HEK293 (cell line): ENCODE data around the gene LTBP1.

ENCODE experiments used
- CTCF ChIA-PET: fragments of 350-600 bp; formaldehyde crosslinking; extraction: SDS; loops from one replicate; lab custom pipeline; 2021; ENCODE audit warnings: antibody characterized with exemption; lab: Yijun Ruan, JAX
- POLR2A ChIA-PET: fragments of 300-600 bp; formaldehyde crosslinking; extraction: SDS; loops from one replicate; lab custom pipeline; 2020; ENCODE audit warnings: antibody characterized with exemption, inconsistent platforms; lab: Yijun Ruan, JAX
- H3K27ac ChIP-seq: fragments of 200-500 bp; sonication (Bioruptor generic); 2 replicates; pipeline ENCODE4 v1.5.1; 2014; ENCODE audit warnings: low read depth, low read length, control low read depth, inconsistent platforms; ENCODE audit errors: extremely low read depth
- H3K36me3 ChIP-seq, 2 experiments: fragments of 200-500 bp in 1 of 2; sonication (Bioruptor generic) in 1 of 2; 1 replicate in 1 of 2; 2 replicates in 1 of 2; pipeline ENCODE4 v1.5.1; 2014 to 2017; ENCODE audit warnings: inconsistent platforms in 2 of 2, low read length in 2 of 2; ENCODE audit not compliant: control insufficient read depth in 2 of 2, insufficient read depth in 1 of 2
- H3K4me1 ChIP-seq: fragments of 200-500 bp; sonication (Bioruptor generic); 2 replicates; pipeline ENCODE4 v1.5.1; 2014; ENCODE audit warnings: mild to moderate bottlenecking, low read length, inconsistent platforms; ENCODE audit not compliant: control insufficient read depth, insufficient read depth
- H3K4me3 ChIP-seq: 2 replicates; pipeline ENCODE4 v1.5.1; 2011; ENCODE audit warnings: low read depth, mild to moderate bottlenecking, control low read depth, low read length, moderate library complexity
- H3K9me3 ChIP-seq: fragments of 200-500 bp; sonication (Bioruptor generic); 2 replicates; pipeline ENCODE4 v1.5.1; 2014; ENCODE audit warnings: low read depth, low read length, inconsistent platforms; ENCODE audit not compliant: control insufficient read depth, insufficient read depth
- KLF8 ChIP-seq: fragments of 450-650 bp; formaldehyde crosslinking; IDR thresholded peaks from 2 replicates; pipeline ENCODE4 v1.5.1; 2016; ENCODE audit warnings: missing biosample characterization, missing genetic modification characterization
- PRDM1 ChIP-seq: fragments of 450-650 bp; formaldehyde crosslinking; IDR thresholded peaks from 2 replicates; pipeline ENCODE4; 2016; ENCODE audit warnings: missing biosample characterization, missing genetic modification characterization
- ZBTB48 ChIP-seq: fragments of 450-650 bp; formaldehyde crosslinking; IDR thresholded peaks from 2 replicates; pipeline ENCODE4 v1.5.1; 2016; ENCODE audit warnings: missing biosample characterization, missing genetic modification characterization
- ZNF132 ChIP-seq: fragments of 450-650 bp; formaldehyde crosslinking; IDR thresholded peaks from 2 replicates; pipeline ENCODE4 v1.5.1; 2017; ENCODE audit warnings: missing biosample characterization, missing genetic modification characterization, borderline replicate concordance
- ZNF148 ChIP-seq: fragments of 450-650 bp; formaldehyde crosslinking; IDR thresholded peaks from 2 replicates; pipeline ENCODE4 v1.5.0; 2017; ENCODE audit warnings: missing biosample characterization, missing genetic modification characterization, borderline replicate concordance
- ZNF169 ChIP-seq: fragments of 450-650 bp; formaldehyde crosslinking; IDR thresholded peaks from 2 replicates; pipeline ENCODE4 v1.5.1; 2016; ENCODE audit warnings: missing biosample characterization, missing genetic modification characterization
- ZNF23 ChIP-seq: fragments of 450-650 bp; formaldehyde crosslinking; IDR thresholded peaks from 2 replicates; pipeline ENCODE4 v1.5.1; 2016; ENCODE audit warnings: missing biosample characterization, missing genetic modification characterization, borderline replicate concordance
- ZNF266 ChIP-seq: fragments of 450-650 bp; formaldehyde crosslinking; IDR thresholded peaks from 2 replicates; pipeline ENCODE4 v1.5.1; 2016; ENCODE audit warnings: missing biosample characterization, missing genetic modification characterization, low read depth
- ZNF302 ChIP-seq: fragments of 450-650 bp; formaldehyde crosslinking; IDR thresholded peaks from 2 replicates; pipeline ENCODE4 v1.5.1; 2016; ENCODE audit warnings: missing biosample characterization, missing genetic modification characterization, low read depth
- ZNF404 ChIP-seq: fragments of 450-650 bp; formaldehyde crosslinking; IDR thresholded peaks from 2 replicates; pipeline ENCODE4 v1.5.1; 2017; ENCODE audit warnings: missing biosample characterization, missing genetic modification characterization
- ZNF423 ChIP-seq: fragments of 450-650 bp; formaldehyde crosslinking; IDR thresholded peaks from 2 replicates; pipeline ENCODE4 v1.5.1; 2016; ENCODE audit warnings: missing biosample characterization, missing genetic modification characterization
- ZNF529 ChIP-seq: fragments of 450-650 bp; formaldehyde crosslinking; IDR thresholded peaks from 2 replicates; pipeline ENCODE4 v1.5.1; 2017; ENCODE audit warnings: missing genetic modification characterization, missing biosample characterization; ENCODE audit not compliant: insufficient replicate concordance
- ZNF654 ChIP-seq: fragments of 450-650 bp; formaldehyde crosslinking; IDR thresholded peaks from 2 replicates; pipeline ENCODE4 v1.5.1; 2016; ENCODE audit warnings: low read depth, missing biosample characterization, missing genetic modification characterization
- ZNF664 ChIP-seq: fragments of 450-650 bp; formaldehyde crosslinking; IDR thresholded peaks from 2 replicates; pipeline ENCODE4 v1.5.1; 2016; ENCODE audit warnings: missing biosample characterization, missing genetic modification characterization
- TF ChIP-seq, protein P1 (sequence below): fragments of 450-650 bp; formaldehyde crosslinking; IDR thresholded peaks from 2 replicates; pipeline ENCODE4 v1.5.1; 2016; ENCODE audit warnings: missing biosample characterization, missing genetic modification characterization
- TF ChIP-seq, protein P2 (sequence below): fragments of 450-650 bp; formaldehyde crosslinking; IDR thresholded peaks from 2 replicates; pipeline ENCODE4 v1.5.1; 2017; ENCODE audit warnings: missing biosample characterization, missing genetic modification characterization
- TF ChIP-seq, protein P3 (sequence below): fragments of 450-650 bp; formaldehyde crosslinking; IDR thresholded peaks from 2 replicates; pipeline ENCODE4 v1.5.1; 2016; ENCODE audit warnings: missing biosample characterization, missing genetic modification characterization, low read depth
- TF ChIP-seq, protein P4 (sequence below): fragments of 450-650 bp; formaldehyde crosslinking; IDR thresholded peaks from 2 replicates; pipeline ENCODE4 v1.5.1; 2016; ENCODE audit warnings: missing biosample characterization, missing genetic modification characterization
- TF ChIP-seq, protein P5 (sequence below): sonication (generic); formaldehyde crosslinking; IDR thresholded peaks from 2 replicates; pipeline ENCODE4 v1.8.1; 2022; ENCODE audit warnings: mild to moderate bottlenecking, moderate library complexity, missing genetic modification reagents

The LTBP1 gene

GRCh38 chr2:33130544-33130943, 183.8 kb downstream of the LTBP1 start:
- CTCF ChIA-PET = interaction anchor here (0.8 kb wide), 1 partner anchor 10 kb away, joined by 4 read pairs; no protein-coding TSS in a partner anchor
- no peaks in the 10 kb centered on the region for H3K36me3 ChIP-seq
- no peak overlapping the region for H3K4me3 ChIP-seq
- H3K4me1 ChIP-seq = peaks cover 14% of the 10 kb centered on the region
- POLR2A ChIA-PET = no interaction called here
- H3K27ac ChIP-seq = no peak overlapping the region
- H3K9me3 ChIP-seq = no peaks in the 10 kb centered on the region
- TF ChIP-seq ZNF529 (tag by site-specific recombination) (no peak), ZNF148 (tag by site-specific recombination) (no peak)
- TF ChIP-seq, protein P1, sequence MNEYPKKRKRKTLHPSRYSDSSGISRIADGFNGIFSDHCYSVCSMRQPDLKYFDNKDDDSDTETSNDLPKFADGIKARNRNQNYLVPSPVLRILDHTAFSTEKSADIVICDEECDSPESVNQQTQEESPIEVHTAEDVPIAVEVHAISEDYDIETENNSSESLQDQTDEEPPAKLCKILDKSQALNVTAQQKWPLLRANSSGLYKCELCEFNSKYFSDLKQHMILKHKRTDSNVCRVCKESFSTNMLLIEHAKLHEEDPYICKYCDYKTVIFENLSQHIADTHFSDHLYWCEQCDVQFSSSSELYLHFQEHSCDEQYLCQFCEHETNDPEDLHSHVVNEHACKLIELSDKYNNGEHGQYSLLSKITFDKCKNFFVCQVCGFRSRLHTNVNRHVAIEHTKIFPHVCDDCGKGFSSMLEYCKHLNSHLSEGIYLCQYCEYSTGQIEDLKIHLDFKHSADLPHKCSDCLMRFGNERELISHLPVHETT (tag by site-specific recombination) = no peak

DNA sequence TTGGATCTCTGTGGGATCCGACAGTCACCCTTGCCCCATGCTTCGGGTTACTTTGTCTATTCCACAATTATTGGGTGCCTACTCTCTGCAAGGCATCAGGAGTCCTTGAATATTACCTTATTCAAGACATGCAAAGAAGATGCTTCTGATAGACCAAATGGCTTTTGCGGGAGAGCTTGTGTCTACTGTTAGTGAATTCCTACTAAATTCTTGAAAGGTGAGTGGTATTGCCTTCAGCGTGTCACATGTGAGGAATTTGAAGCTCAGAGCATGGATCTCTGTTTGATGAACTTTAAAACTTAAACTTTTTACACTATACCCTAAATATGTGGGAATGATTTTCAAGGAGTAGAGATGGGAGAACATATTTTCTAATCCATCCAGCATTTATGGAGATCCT, 184.4 kb downstream of the LTBP1 start:
- H3K27ac ChIP-seq = no peak overlapping the region
- ChIA-PET CTCF (interaction anchor here (0.8 kb wide), 1 partner anchor 10 kb away, joined by 4 read pairs; no protein-coding TSS in a partner anchor), POLR2A (no interaction called here)
- H3K4me1 ChIP-seq = peaks cover 14% of the 10 kb centered on the region
- TF ChIP-seq, protein P2, sequence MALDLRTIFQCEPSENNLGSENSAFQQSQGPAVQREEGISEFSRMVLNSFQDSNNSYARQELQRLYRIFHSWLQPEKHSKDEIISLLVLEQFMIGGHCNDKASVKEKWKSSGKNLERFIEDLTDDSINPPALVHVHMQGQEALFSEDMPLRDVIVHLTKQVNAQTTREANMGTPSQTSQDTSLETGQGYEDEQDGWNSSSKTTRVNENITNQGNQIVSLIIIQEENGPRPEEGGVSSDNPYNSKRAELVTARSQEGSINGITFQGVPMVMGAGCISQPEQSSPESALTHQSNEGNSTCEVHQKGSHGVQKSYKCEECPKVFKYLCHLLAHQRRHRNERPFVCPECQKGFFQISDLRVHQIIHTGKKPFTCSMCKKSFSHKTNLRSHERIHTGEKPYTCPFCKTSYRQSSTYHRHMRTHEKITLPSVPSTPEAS = no peak
- TF ChIP-seq ZNF404 = no peak
- TF ChIP-seq, protein P3, sequence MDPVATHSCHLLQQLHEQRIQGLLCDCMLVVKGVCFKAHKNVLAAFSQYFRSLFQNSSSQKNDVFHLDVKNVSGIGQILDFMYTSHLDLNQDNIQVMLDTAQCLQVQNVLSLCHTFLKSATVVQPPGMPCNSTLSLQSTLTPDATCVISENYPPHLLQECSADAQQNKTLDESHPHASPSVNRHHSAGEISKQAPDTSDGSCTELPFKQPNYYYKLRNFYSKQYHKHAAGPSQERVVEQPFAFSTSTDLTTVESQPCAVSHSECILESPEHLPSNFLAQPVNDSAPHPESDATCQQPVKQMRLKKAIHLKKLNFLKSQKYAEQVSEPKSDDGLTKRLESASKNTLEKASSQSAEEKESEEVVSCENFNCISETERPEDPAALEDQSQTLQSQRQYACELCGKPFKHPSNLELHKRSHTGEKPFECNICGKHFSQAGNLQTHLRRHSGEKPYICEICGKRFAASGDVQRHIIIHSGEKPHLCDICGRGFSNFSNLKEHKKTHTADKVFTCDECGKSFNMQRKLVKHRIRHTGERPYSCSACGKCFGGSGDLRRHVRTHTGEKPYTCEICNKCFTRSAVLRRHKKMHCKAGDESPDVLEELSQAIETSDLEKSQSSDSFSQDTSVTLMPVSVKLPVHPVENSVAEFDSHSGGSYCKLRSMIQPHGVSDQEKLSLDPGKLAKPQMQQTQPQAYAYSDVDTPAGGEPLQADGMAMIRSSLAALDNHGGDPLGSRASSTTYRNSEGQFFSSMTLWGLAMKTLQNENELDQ (tag by site-specific recombination) = no peak
- TF ChIP-seq ZNF132 = no peak
- no peak for TF ChIP-seq ZNF423 (tag by site-specific recombination)
- TF ChIP-seq, protein P4, sequence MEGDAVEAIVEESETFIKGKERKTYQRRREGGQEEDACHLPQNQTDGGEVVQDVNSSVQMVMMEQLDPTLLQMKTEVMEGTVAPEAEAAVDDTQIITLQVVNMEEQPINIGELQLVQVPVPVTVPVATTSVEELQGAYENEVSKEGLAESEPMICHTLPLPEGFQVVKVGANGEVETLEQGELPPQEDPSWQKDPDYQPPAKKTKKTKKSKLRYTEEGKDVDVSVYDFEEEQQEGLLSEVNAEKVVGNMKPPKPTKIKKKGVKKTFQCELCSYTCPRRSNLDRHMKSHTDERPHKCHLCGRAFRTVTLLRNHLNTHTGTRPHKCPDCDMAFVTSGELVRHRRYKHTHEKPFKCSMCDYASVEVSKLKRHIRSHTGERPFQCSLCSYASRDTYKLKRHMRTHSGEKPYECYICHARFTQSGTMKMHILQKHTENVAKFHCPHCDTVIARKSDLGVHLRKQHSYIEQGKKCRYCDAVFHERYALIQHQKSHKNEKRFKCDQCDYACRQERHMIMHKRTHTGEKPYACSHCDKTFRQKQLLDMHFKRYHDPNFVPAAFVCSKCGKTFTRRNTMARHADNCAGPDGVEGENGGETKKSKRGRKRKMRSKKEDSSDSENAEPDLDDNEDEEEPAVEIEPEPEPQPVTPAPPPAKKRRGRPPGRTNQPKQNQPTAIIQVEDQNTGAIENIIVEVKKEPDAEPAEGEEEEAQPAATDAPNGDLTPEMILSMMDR (tag by site-specific recombination) = no peak
- TF ChIP-seq, protein P5, sequence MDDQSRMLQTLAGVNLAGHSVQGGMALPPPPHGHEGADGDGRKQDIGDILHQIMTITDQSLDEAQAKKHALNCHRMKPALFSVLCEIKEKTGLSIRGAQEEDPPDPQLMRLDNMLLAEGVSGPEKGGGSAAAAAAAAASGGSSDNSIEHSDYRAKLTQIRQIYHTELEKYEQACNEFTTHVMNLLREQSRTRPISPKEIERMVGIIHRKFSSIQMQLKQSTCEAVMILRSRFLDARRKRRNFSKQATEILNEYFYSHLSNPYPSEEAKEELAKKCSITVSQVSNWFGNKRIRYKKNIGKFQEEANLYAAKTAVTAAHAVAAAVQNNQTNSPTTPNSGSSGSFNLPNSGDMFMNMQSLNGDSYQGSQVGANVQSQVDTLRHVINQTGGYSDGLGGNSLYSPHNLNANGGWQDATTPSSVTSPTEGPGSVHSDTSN = no peak
- no peak for TF ChIP-seq PRDM1 (tag by site-specific recombination)
- TF ChIP-seq ZNF302 (tag by site-specific recombination) = no peak
- TF ChIP-seq ZNF169 (tag by site-specific recombination) = no peak
- no peak for TF ChIP-seq ZNF664
- no peak for TF ChIP-seq ZNF23 (tag by site-specific recombination)
- no peak for TF ChIP-seq ZNF148 (tag by site-specific recombination)
- no peak for TF ChIP-seq ZNF266
- no peak for TF ChIP-seq ZNF654 (tag by site-specific recombination)
- no peak for TF ChIP-seq KLF8 (tag by site-specific recombination)
- TF ChIP-seq ZBTB48 (tag by site-specific recombination) = no peak
- H3K9me3 ChIP-seq = no peaks in the 10 kb centered on the region
- no peak overlapping the region for H3K4me3 ChIP-seq
- no peaks in the 10 kb centered on the region for H3K36me3 ChIP-seq
